GM23338 (cell line): ENCODE results near the gene DCAF17.

ENCODE experiments used
- EZH2 ChIP-seq: fragments of 200-600 bp; sonication (generic); IDR thresholded peaks from one replicate; pipeline ENCODE4 v1.8.0; 2017; ENCODE audit warnings: antibody characterized with exemption, mild to moderate bottlenecking, low read depth; ENCODE audit not compliant: unreplicated experiment
- NANOG ChIP-seq: IDR thresholded peaks from 2 replicates; pipeline ENCODE4 v1.6.1; 2016; ENCODE audit warnings: antibody characterized with exemption, borderline replicate concordance
- TF ChIP-seq, protein P1 (sequence below), 2 experiments: fragments of 200-600 bp in 1 of 2; sonication (generic) in 1 of 2; conservative IDR thresholded peaks; 2 replicates each; pipeline versions ENCODE4 v1.5.1 to v1.6.1; 2016 to 2017; ENCODE audit warnings: antibody characterized with exemption in 2 of 2, low read depth in 2 of 2, mild to moderate bottlenecking in 2 of 2, moderate library complexity in 1 of 2

DNA sequence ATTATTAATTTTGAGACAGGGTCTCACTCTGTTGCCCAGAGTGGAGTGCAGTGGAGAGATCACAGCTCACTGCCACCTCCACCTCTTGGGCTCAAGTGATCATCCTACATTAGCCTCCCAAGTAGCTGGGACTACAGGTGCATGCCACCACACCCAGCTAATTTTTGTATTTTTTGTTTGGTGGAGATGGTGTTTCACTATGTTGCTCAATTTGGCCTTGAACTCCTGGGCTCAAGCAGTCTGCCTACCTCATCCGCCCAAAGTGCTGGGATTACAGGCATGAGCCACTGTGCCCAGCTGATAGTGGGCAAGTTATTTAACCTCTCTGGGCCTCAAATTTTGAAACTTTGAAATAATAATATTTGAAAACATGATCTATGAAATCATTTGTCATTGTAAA, 26.5 kb downstream of the DCAF17 start:
- TF ChIP-seq NANOG (no peak), EZH2 (no peak)
- TF ChIP-seq, protein P1, sequence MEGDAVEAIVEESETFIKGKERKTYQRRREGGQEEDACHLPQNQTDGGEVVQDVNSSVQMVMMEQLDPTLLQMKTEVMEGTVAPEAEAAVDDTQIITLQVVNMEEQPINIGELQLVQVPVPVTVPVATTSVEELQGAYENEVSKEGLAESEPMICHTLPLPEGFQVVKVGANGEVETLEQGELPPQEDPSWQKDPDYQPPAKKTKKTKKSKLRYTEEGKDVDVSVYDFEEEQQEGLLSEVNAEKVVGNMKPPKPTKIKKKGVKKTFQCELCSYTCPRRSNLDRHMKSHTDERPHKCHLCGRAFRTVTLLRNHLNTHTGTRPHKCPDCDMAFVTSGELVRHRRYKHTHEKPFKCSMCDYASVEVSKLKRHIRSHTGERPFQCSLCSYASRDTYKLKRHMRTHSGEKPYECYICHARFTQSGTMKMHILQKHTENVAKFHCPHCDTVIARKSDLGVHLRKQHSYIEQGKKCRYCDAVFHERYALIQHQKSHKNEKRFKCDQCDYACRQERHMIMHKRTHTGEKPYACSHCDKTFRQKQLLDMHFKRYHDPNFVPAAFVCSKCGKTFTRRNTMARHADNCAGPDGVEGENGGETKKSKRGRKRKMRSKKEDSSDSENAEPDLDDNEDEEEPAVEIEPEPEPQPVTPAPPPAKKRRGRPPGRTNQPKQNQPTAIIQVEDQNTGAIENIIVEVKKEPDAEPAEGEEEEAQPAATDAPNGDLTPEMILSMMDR (conservative IDR thresholded peaks at IDR 0.05; ENCODE audit: low read depth in 2 of 2), result no peak
